Left ventricle myocardium inferior (tissue), 1 donor: ENCODE results near the gene EIF3J. TPM values are rescaled to one million over a fixed set of nuclear protein-coding genes. Genes with fewer than 3 reads are reported as not detected.

ENCODE experiments used
- DNase-seq: peaks from one replicate; pipeline ENCODE4 v3.0.0-alpha.2; 2020
- H3K27ac ChIP-seq: fragments of 200-600 bp; replicated peaks from 2 replicates; pipeline ENCODE4 v1.8.0; 2021
- H3K27me3 ChIP-seq: fragments of 200-600 bp; 2 replicates; pipeline ENCODE4 v1.8.0; 2021; ENCODE audit warnings: low read depth
- H3K36me3 ChIP-seq: fragments of 200-600 bp; 2 replicates; pipeline ENCODE4 v1.8.0; 2021
- H3K4me1 ChIP-seq: fragments of 200-600 bp; 2 replicates; pipeline ENCODE4 v1.8.0; 2021
- H3K4me3 ChIP-seq: fragments of 200-600 bp; 2 replicates; pipeline ENCODE4 v1.8.0; 2021; ENCODE audit warnings: mild to moderate bottlenecking, moderate library complexity
- H3K9me3 ChIP-seq: fragments of 200-600 bp; replicated peaks from 2 replicates; pipeline ENCODE4 v1.8.0; 2021
- CTCF ChIP-seq: fragments of 200-600 bp; IDR thresholded peaks from 2 replicates; pipeline ENCODE4 v1.8.0; 2021; ENCODE audit warnings: antibody characterized with exemption, mild to moderate bottlenecking, borderline replicate concordance
- intact Hi-C: fragments of 100-400 bp; cut with micrococcal nuclease; formaldehyde crosslinking; loops from one replicate; pipeline ENCODE4 v1.11.0; 2022
- long read RNA-seq: library from polyadenylated mRNA; unstranded; transcript quantifications from one replicate; pipeline ENCODE4 v2.0.0, GENCODE V29; 2021
- total RNA-seq: library from RNA; stranded (reverse); fragmentation: NEBNext Ultra II Directional; extraction: Animal tissue kit (Norgen Biotek cat#: 25700); gene quantifications from one replicate; pipeline ENCODE4 v1.2.1, GENCODE V29; 2021
- donor health status: DM: no; HTN: yes; CAD: no; lungs with severe emphysema.

The EIF3J gene
- 83.5 TPM for total RNA-seq
- long read RNA-seq, transcript EIF3J-201 (8 exons, 2,569 nt) = major isoform, 66 of 72 reads
- long read RNA-seq, partial matches to known transcripts = 2 of 72 reads
- long read RNA-seq, other reads (novel, unspliced or antisense) = 3 of 72 reads

- Histone ChIP-seq H3K9me3 (no peaks in the 10 kb centered on the region), H3K27ac (peak within 1 kb of the TSS; percentile 95), H3K36me3 (peaks cover 4% of the 10 kb centered on the region), H3K27me3 (no peaks in the 10 kb centered on the region), H3K4me3 (peak within 1 kb of the TSS; percentile 92), H3K4me1 (peaks cover 63% of the 10 kb centered on the region)
- intact Hi-C loops = no loop called here
- no peak for TF ChIP-seq CTCF
- peak; percentile 95 for DNase-seq
These were observed at the start of gene EIF3J for GRCh38 chr15:44536962-44537734. TSS of gene EIF3J (plus strand) at chr15:44537147. CDS start at chr15:44537195, 48 bp downstream.

- Histone ChIP-seq H3K9me3 (no peaks in the 10 kb centered on the region), H3K27ac (no peak overlapping the region), H3K4me3 (no peak overlapping the region), H3K4me1 (peaks cover 11% of the 10 kb centered on the region), H3K36me3 (peaks cover 52% of the 10 kb centered on the region), H3K27me3 (no peaks in the 10 kb centered on the region)
- intact Hi-C loops = no loop called here
- no peak for DNase-seq
- no peak for TF ChIP-seq CTCF
These were observed 47.5 kb upstream of the EIF3J start for GRCh38 chr15:44489464-44489863.

- Histone ChIP-seq H3K4me1 (peaks cover 6% of the 10 kb centered on the region), H3K36me3 (peaks cover 52% of the 10 kb centered on the region), H3K27me3 (no peaks in the 10 kb centered on the region), H3K4me3 (no peak overlapping the region), H3K27ac (no peak overlapping the region), H3K9me3 (no peaks in the 10 kb centered on the region)
- DNase-seq = no peak
- TF ChIP-seq CTCF = no peak
- intact Hi-C loops = no loop called here
These were observed 46.3 kb upstream of the EIF3J start for GRCh38 chr15:44490622-44491021.

GRCh38 chr15:44492040-44492439 lies 44.9 kb upstream of the EIF3J start:
- H3K4me1 ChIP-seq = no peaks in the 10 kb centered on the region
- intact Hi-C loops = no loop called here
- no peaks in the 10 kb centered on the region for H3K27me3 ChIP-seq
- no peak overlapping the region for H3K4me3 ChIP-seq
- no peak for TF ChIP-seq CTCF
- H3K9me3 ChIP-seq = no peaks in the 10 kb centered on the region
- peaks cover 53% of the 10 kb centered on the region for H3K36me3 ChIP-seq
- no peak for DNase-seq
- H3K27ac ChIP-seq = no peak overlapping the region

- H3K36me3 ChIP-seq = peaks cover 53% of the 10 kb centered on the region
- intact Hi-C loops = no loop called here
- no peaks in the 10 kb centered on the region for H3K4me1 ChIP-seq
These were observed 44.3 kb upstream of the EIF3J start for GRCh38 chr15:44492672-44493071.

More at GRCh38 chr15:44492672-44493071, 44.3 kb upstream of the EIF3J start:
- Histone ChIP-seq H3K9me3 (no peaks in the 10 kb centered on the region), H3K27me3 (no peaks in the 10 kb centered on the region), H3K4me3 (no peak overlapping the region), H3K27ac (no peak overlapping the region)
- DNase-seq = no peak
- TF ChIP-seq CTCF = no peak
